ENCODE data around the gene P3R3URF.

Gene P3R3URF

DNA sequence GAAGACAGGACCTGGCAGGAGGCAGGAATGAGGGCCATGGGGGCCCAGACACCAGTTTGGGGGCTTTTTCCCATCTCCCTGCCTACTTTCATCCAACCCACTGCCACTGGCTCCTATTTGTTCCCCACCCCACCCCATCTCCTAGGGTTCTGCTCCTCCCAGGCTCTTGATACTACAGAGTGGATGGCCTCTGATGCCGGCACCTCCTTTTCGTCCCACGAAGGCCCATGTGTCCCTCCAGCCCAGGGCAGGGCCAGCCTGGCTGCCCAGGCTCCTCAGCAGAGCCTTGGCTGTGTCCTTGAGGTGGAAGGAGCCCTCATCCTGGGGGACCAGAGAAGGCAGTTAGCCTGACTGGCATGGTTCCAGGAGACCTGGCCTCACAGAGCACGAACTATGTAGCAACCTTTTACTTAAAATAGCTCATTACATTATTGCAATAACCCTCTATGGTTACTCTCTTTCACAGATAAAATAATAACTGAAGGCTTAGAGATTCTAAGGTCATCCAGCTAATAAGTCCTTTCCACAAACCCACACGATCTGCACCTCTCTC is 18.4 kb upstream of the P3R3URF start:
- FAIRE-seq (no peak), DNase-seq (ENCODE audit: insufficient read length, low spot score) (no peak)

GRCh38 chr1:46193984-46194570 is 17.8 kb upstream of the P3R3URF start:
- DNase-seq (ENCODE audit: insufficient read length, low spot score) = no peak
- no peak for FAIRE-seq

GRCh38 chr1:46193285-46193684 is 17.0 kb upstream of the P3R3URF start:
- DNase-seq (ENCODE audit: insufficient read length, low spot score) (no peak), FAIRE-seq (no peak)

- FAIRE-seq (no peak), DNase-seq (ENCODE audit: insufficient read length, low spot score) (no peak)
These were observed 15.9 kb upstream of the P3R3URF start for GRCh38 chr1:46192171-46192570.

- no peak for DNase-seq (ENCODE audit: insufficient read length, low spot score)
- FAIRE-seq = no peak
These were observed 14.9 kb upstream of the P3R3URF start for GRCh38 chr1:46191033-46191701.

- FAIRE-seq = no peak
- no peak for DNase-seq (ENCODE audit: insufficient read length, low spot score)
These were observed 14.3 kb upstream of the P3R3URF start for GRCh38 chr1:46190539-46190938.

- FAIRE-seq (no peak), DNase-seq (ENCODE audit: insufficient read length, low spot score) (no peak)
These were observed 12.2 kb upstream of the P3R3URF start for GRCh38 chr1:46188295-46189030.

- no peak for FAIRE-seq
- DNase-seq (ENCODE audit: insufficient read length, low spot score) = no peak
These were observed 11.0 kb upstream of the P3R3URF start for GRCh38 chr1:46187106-46187869.

GRCh38 chr1:46186076-46186475 is 9.8 kb upstream of the P3R3URF start:
- DNase-seq (ENCODE audit: insufficient read length, low spot score) (no peak), FAIRE-seq (no peak)

DNA sequence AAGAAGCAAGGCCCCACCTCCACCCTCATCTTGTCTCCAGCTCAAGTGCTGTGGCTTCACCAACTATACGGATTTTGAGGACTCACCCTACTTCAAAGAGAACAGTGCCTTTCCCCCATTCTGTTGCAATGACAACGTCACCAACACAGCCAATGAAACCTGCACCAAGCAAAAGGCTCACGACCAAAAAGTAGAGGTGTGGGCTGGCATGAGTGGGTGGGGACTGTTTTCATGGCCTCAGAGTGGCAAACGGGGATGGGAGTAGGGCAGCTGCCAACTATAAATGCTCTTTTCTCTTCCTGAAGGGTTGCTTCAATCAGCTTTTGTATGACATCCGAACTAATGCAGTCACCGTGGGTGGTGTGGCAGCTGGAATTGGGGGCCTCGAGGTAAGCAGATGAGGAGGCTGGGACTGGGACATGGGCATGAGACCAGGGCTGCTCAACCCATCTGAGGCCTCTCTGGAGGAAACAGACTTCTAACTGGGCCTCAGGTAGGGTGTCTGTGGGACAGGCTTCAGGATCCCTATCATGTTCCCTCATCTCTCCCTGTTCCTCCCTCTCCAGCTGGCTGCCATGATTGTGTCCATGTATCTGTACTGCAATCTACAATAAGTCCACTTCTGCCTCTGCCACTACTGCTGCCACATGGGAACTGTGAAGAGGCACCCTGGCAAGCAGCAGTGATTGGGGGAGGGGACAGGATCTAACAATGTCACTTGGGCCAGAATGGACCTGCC is 8.8 kb upstream of the P3R3URF start:
- FAIRE-seq = no peak
- DNase-seq (ENCODE audit: insufficient read length, low spot score) = no peak

- peak; percentile 50 for DNase-seq (ENCODE audit: insufficient read length, low spot score)
- peak; percentile 71 for FAIRE-seq
These were observed 7.8 kb upstream of the P3R3URF start for GRCh38 chr1:46183926-46184557.

DNA sequence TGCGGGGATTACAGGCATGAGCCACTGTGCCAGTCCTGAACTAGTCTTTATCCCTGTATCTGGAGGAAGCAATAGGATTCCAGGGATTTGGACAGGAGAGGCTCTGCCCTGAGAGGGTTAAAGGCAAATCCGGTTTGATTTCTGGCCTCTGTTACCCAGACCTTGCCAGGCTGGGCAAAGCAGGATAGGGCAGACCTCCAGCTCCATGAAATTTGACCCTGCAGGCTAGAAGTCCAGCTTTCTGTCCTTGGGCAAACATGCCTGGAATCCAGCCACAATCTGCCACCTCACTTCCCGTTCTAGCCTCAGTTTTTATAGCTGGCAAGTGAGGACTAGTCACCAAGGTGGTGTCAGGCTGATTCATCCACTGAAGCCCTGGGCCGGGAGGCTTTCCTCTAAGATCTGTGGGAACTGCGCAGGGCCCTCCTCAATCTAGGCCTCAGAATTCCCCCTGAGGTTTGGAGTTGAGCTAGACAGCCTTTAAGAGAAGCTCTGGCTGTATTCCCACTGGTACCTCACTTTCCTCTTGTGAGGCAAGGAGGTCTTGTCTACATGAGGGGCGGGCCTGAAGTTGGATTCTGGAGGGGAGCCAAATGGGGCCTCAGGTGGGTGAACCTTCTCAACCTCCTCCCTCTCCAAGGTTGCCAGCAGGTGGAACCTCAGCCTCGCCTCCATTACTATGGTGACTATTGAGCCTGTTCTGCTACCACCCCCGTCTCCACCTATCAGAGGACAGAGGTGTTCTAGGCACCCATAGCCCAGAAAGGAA is 7.0 kb upstream of the P3R3URF start:
- no peak for FAIRE-seq

GRCh38 chr1:46181343-46182260 is 5.3 kb upstream of the P3R3URF start:
- DNase-seq (ENCODE audit: insufficient read length, low spot score) (no peak), FAIRE-seq (no peak)

More for the DNA sequence above, 7.0 kb upstream of the P3R3URF start:
- DNase-seq (ENCODE audit: insufficient read length, low spot score) = no peak

GRCh38 chr1:46180082-46180616 is 3.9 kb upstream of the P3R3URF start:
- no peak for FAIRE-seq
- no peak for DNase-seq (ENCODE audit: insufficient read length, low spot score)

- DNase-seq (ENCODE audit: insufficient read length, low spot score) (peak; percentile 63), FAIRE-seq (peak; percentile 58)
These were observed 3.1 kb upstream of the P3R3URF start for GRCh38 chr1:46179138-46180081.

DNA sequence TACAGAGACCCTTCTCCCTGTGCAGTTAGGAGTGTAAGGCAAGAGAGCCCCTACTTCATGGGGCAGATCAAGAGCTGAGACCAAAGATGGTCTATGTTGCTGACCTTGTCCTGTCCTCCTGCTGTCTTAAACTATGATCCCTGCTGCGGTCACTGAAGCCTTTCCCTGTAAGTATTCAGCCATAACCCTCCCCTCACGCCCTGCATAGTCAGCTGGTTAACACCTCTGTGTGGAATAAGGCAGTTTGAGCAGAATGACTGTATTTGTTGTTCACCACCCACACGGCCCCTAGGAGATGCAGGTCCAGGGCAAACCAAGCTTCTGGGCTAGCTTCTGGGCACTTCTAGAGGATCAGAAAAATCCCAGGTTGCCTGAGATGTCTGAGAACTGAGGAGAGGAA is 1.0 kb downstream of the P3R3URF start:
- DNase-seq (ENCODE audit: insufficient read length, low spot score) (no peak), FAIRE-seq (no peak)

All from GM19239 (cell line).